GM12875 (cell line): ENCODE measurements around the gene EYS.
A peak's percentile ranks its signal among the peaks of the same experiment; 100 is the strongest.

Experiments
- H3K4me3 ChIP-seq: one replicate; pipeline ENCODE4 v1.5.1; 2011; ENCODE audit warnings: low read depth, low read length, control low read depth
- TF ChIP-seq, protein P1 (sequence below): IDR thresholded peaks from 2 replicates; pipeline ENCODE4 v1.5.1; 2011; ENCODE audit warnings: low read depth, mild to moderate bottlenecking, control low read depth, inconsistent platforms, low read length, moderate library complexity, borderline replicate concordance; ENCODE audit not compliant: insufficient read depth

The EYS gene

DNA sequence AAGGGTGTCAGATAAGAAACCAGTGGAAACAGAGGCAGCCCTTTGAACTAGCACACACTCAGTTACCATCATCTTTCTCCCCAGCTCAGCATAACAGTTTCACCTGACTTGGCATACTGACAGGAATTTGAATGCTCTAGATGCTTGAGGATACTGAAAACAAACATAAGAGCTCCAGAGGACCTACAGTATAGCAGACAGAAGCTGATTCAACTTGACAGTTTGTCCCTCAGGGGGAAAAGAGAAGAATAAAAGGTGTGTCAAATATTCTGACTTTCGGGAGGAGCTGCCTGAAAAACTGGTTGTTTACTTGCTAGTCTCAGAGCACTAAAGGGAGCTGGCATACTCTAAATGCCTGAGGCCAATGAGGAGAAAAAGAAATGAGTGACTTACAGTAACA, 35.1 kb downstream of the EYS start:
- H3K4me3 ChIP-seq = no peak overlapping the region
- TF ChIP-seq, protein P1, sequence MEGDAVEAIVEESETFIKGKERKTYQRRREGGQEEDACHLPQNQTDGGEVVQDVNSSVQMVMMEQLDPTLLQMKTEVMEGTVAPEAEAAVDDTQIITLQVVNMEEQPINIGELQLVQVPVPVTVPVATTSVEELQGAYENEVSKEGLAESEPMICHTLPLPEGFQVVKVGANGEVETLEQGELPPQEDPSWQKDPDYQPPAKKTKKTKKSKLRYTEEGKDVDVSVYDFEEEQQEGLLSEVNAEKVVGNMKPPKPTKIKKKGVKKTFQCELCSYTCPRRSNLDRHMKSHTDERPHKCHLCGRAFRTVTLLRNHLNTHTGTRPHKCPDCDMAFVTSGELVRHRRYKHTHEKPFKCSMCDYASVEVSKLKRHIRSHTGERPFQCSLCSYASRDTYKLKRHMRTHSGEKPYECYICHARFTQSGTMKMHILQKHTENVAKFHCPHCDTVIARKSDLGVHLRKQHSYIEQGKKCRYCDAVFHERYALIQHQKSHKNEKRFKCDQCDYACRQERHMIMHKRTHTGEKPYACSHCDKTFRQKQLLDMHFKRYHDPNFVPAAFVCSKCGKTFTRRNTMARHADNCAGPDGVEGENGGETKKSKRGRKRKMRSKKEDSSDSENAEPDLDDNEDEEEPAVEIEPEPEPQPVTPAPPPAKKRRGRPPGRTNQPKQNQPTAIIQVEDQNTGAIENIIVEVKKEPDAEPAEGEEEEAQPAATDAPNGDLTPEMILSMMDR = no peak

DNA sequence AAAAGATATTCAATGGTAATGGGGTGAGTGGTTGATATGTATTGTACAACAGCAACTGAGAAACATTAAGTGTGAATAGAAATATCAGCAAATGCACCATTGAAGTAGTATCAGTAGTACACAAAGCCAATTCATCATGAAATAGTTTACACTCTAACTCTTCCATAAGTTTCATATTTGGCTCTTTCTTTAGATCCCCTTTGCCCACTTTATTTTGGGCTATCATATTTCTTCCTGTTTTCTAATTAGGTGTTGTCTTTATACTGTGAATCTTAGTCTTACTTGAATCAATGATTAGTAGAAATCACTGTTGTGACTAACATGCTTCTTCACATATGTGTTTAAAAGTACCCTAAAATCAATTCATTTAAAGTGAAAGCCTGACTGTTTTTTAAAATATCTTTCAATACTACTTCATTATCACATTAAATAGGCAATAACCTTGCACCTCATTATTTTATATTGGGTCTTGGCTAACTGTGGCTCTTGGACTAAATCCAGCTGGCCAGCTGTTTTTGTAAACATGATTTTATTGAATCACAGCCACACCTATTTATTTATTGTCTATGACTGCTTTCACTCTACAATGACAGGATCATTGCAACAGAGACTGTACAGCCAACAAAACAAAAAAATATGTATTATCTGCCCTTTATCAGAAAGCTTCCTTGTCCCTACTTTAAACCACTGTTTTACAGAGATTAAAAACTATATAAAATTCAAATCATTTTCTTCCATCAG, 38.9 kb downstream of the EYS start:
- TF ChIP-seq, protein P1 = no peak
- no peak overlapping the region for H3K4me3 ChIP-seq

DNA sequence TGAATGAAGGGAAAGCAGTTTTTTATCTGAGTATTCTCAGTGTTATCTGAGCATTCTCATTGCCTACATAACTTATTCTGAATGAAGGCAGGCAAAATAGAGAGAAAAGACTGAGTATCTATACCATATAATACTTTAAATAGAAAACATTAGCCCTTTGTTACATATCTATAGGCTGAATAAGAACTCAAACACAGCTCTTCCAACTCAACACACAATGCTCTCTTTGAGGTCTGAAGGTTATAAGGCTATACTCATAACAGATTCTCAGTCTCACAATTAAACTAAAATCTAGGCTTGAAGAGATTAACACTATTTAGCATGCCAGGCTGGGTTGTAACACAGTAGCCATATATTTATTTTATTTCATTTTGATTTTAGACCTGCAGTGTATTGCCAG, 56.9 kb downstream of the EYS start:
- H3K4me3 ChIP-seq = no peak overlapping the region
- TF ChIP-seq, protein P1 = no peak

DNA sequence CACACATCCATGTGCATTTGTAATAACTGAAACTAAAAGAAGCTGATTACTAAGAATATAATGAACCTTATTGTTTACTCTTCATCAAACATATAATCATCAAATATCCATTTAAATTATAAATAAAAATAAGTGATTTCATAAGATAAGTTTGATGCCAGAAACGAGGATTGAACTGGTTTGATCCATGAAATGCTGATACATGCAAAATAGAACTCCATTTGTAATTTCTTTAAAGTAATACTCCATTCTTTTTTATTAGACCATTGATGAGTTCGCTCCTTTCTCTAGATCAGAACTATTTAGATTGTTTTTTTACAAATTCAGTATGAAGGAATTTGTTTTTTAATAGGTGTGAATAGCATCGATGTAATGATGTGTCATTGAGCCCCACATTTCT, 57.6 kb downstream of the EYS start:
- H3K4me3 ChIP-seq = no peak overlapping the region
- TF ChIP-seq, protein P1 = no peak

DNA sequence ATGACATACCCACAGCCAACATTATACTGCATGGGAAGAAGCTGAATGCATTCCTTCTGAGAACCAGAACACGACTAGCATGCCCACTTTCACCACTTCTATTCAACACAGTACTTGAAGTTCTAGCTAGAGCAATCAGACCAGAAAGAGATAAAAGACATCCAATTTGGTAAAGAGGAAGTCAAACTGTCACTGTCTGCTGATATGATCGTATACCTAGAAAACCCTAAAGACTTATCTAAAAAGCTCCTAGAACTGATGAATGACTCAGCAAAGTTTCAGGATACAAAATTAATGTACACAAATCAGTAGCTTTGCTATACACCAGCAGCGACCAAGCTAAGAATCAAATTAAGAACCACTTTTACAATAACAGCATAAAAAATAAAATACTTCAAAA, 60.5 kb downstream of the EYS start:
- H3K4me3 ChIP-seq = no peak overlapping the region
- TF ChIP-seq, protein P1 = no peak

DNA sequence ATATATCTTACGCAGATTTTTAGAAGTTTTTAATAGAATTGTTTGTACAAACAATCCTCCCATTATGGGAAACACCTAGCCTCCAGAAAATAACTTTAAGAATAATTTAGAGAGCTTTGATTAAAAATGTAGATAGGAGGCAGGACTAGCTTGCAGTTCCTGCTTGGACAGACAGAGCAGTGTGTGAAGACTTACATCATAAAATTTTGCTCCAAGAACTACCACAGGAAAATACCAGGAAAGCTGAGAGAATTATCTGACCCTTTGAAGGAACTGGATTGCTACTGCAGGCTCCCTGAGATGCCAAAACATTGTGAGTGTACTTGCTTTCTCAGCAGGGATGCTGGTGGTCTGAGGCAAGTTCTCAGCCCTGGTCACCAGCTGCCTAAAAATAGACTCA, 64.2 kb downstream of the EYS start:
- H3K4me3 ChIP-seq = no peak overlapping the region
- TF ChIP-seq, protein P1 = no peak

DNA sequence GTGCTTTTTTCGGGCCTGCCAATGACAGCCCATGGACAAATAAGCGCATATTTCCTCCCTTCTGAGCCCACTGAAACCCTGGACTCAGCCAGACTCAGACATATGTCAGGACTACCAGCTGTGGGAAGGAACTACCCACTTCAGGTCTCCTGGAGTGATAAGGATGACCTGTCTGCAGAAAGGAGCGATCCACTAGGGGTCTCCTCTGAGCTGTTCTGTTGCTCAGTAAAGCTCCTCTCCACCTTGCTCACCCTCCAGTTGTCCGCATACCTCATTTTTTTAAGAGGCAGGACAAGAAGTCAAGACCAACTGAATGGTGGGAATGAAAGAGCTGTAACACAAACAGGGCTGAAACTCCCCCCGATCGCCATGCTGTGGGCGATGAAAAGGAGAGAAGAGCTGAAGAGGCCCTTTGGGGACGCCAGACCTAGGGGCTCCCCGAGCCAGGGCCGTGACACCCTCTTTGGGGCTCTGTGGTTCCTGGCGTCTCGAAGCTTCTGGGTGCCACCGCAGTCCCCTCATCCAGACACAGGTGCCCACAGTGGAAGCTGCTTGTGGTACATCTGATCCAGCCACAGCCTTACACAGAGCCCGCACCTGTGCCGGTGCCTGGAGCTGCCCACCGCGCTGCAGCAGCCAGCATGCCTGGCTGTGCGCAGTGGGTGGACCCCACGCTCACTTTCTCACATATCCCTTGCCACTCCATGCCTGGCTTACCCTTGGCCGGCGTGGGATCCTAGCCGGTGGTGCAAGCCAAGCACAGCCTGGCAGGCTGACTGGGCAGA, 68.8 kb downstream of the EYS start:
- H3K4me3 ChIP-seq = no peak overlapping the region
- TF ChIP-seq, protein P1 = 0 out of 2 replicates have a peak, but pooled peaks have one; percentile 13
